ENCODE measurements around the gene SULT1E1. TPM values are rescaled to one million over a fixed set of nuclear protein-coding genes. Genes with fewer than 3 reads are reported as not detected.

Gene SULT1E1, protein sequence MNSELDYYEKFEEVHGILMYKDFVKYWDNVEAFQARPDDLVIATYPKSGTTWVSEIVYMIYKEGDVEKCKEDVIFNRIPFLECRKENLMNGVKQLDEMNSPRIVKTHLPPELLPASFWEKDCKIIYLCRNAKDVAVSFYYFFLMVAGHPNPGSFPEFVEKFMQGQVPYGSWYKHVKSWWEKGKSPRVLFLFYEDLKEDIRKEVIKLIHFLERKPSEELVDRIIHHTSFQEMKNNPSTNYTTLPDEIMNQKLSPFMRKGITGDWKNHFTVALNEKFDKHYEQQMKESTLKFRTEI
- not detected in 2 replicates for total RNA-seq (2014; rRNA removed; shearing (Covaris generic))

DNA sequence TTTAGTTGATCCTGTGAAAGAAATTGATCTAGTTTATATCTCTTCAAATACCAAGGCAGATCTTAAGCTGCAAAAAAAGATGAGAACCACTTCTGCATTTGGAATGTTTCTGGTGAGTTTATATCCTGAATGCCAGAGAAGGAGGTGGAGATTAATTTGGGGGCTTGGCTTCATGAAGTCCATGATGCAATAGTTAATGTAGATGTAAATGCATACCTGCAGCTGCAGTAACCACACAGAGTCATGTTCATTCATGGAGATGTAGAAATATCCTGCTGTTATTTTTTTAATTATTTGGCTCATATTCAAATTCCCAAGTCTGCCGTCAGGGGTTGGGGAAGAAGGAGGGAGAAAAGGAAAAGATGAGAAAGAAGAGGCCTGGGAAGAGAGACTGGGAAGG is at the start of gene SULT1E1:
TSS of gene SULT1E1 (minus strand) at position 94 of the 400 bp plus-strand sequence. CDS start 2,501 bp downstream, outside the sequence.

Other genes with a start within 250 kb of the SULT1E1 start
- gene UGT2A2, start 220.5 kb downstream of the SULT1E1 start, total RNA-seq (2014; rRNA removed; shearing (Covaris generic)): not detected in 2 replicates
- not detected in 2 replicates for gene UGT2A1, start 206.9 kb downstream of the SULT1E1 start, total RNA-seq (2014; rRNA removed; shearing (Covaris generic))
- 0.11 and 0.13 TPM in 2 replicates for gene SULT1B1, start 99.5 kb downstream of the SULT1E1 start, total RNA-seq (2014; rRNA removed; shearing (Covaris generic))
- not detected in 2 replicates for gene CSN1S1, start 70.9 kb upstream of the SULT1E1 start, total RNA-seq (2014; rRNA removed; shearing (Covaris generic))
- gene CSN2, start 105.6 kb upstream of the SULT1E1 start, total RNA-seq (2014; rRNA removed; shearing (Covaris generic)): not detected in 2 replicates
- gene STATH, start 135.8 kb upstream of the SULT1E1 start, total RNA-seq (2014; rRNA removed; shearing (Covaris generic)): not detected in 2 replicates
- gene HTN3, start 168.3 kb upstream of the SULT1E1 start, total RNA-seq (2014; rRNA removed; shearing (Covaris generic)): not detected in 2 replicates
- not detected in 2 replicates for gene HTN1, start 190.3 kb upstream of the SULT1E1 start, total RNA-seq (2014; rRNA removed; shearing (Covaris generic))

All from A375 (cell line).